Tibial nerve (tissue), 4 donors: Measurements from ENCODE around the gene EXOSC7.

Experiments
- CTCF ChIP-seq, 5 experiments: fragments of 200-600 bp in 3 of 5; fragments of 450-650 bp in 2 of 5; sonication (generic) in 3 of 5; IDR thresholded peaks; one replicate each; pipeline ENCODE4 v1.5.1; 2016 to 2019; ENCODE audit warnings: antibody characterized with exemption in 5 of 5, mild to moderate bottlenecking in 3 of 5, moderate library complexity in 2 of 5
- EP300 ChIP-seq, 2 donors: sonication (generic); formaldehyde crosslinking; IDR thresholded peaks; one replicate each; pipeline ENCODE4 v1.6.1; 2017; ENCODE audit warnings: antibody characterized with exemption in 2 of 2, mild to moderate bottlenecking in 1 of 2
- POLR2A ChIP-seq, 2 donors: fragments of 450-650 bp; IDR thresholded peaks; one replicate each; pipeline ENCODE4 v1.6.1; 2017; ENCODE audit warnings: antibody characterized with exemption in 2 of 2, mild to moderate bottlenecking in 2 of 2, moderate library complexity in 2 of 2

GRCh38 chr3:45016916-45017315, 40.9 kb downstream of the EXOSC7 start:
- TF ChIP-seq POLR2A (IDR thresholded peaks at IDR 0.05) (no peak), CTCF (IDR thresholded peaks at IDR 0.05) (no peak), EP300 (IDR thresholded peaks at IDR 0.05) (no peak)
